ENCODE data around the gene WAC. TPM values are rescaled to one million over a fixed set of nuclear protein-coding genes. Genes with fewer than 3 reads are reported as not detected.

WAC gene
- total and polyA plus RNA-seq, 9 of the 15 experiments (the other 6 are each of a cell fraction or from before 2014, with no cell fraction given): 24.8 to 123 (median 78.2) TPM

DNA sequence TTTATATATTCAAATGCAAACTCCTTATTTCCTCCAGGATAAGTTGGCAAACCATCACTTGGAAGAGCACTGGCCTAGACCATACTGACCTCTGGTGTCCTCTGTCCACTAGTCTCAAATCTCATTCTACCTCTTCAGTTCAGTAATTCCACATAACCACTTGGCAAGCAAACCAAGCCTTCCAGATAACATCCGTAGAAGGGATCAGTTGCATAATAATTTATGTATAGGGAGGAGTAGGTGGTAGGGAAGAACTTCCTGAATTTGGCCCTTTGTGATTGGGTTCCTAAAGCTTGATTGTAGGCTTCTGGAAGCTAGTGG lies 55.0 kb downstream of the WAC start:
- intact Hi-C loops (cut with micrococcal nuclease): loop anchor here (2.0 kb wide), 1 partner anchor 155 kb away; no protein-coding TSS in a partner anchor
- ChIA-PET POLR2A (no interaction called here), CTCF (ENCODE audit: low intra/inter-chr PET ratio) (interaction anchor here (0.7 to 1.0 kb wide), 2 partner anchors 156 kb away, joined by 3 read pairs; no protein-coding TSS in a partner anchor)

More for the DNA sequence above, 55.0 kb downstream of the WAC start:
- Histone ChIP-seq H3K4me2 (ENCODE audit: insufficient read depth, low read length) (no peak overlapping the region), H3K36me3 (ENCODE audit: control insufficient read depth, insufficient read depth, low read length) (peaks cover 94% of the 10 kb centered on the region), H3K9me1 (ENCODE audit: control insufficient read depth, insufficient read depth, low read length) (no peaks in the 10 kb centered on the region), H3K27ac (ENCODE audit: extremely low read depth, low read depth, low read length) (no peak overlapping the region), H2AFZ (ENCODE audit: low read depth, low read length) (no peak overlapping the region), H3K79me2 (ENCODE audit: control insufficient read depth, insufficient read depth, low read length) (peaks cover 96% of the 10 kb centered on the region), H3K9ac (ENCODE audit: insufficient read depth in 1 of 2, low read depth in 2 of 2, low read length in 2 of 2) (no peak overlapping the region), H3K4me3 (no peak overlapping the region), H4K20me1 (replicated peaks; ENCODE audit: control insufficient read depth, insufficient read depth, low read length) (0 out of 2 replicates have a peak, but pooled peaks cover 5% of the 10 kb centered on the region), H3K27me3 (ENCODE audit: control insufficient read depth in 2 of 2, insufficient read depth in 2 of 2, low read length in 2 of 2) (no peaks in the 10 kb centered on the region), H3K9me3 (replicated peaks; ENCODE audit: control insufficient read depth, insufficient read depth, low read depth, low read length) (no peaks in the 10 kb centered on the region), H3K4me1 (replicated peaks in 1 of 2; ENCODE audit: control insufficient read depth in 2 of 2, insufficient read depth in 2 of 2, low read length in 2 of 2) (no peaks in the 10 kb centered on the region; a peak in 2 of 5 replicates)
- no peak for TF ChIP-seq CEBPG (CRISPR knock-in tag; IDR thresholded peaks at IDR 0.05)
- peak; percentile 44 to 53; a peak in 2 of 4 replicates for TF ChIP-seq CEBPG (tag; conservative IDR thresholded peaks at IDR 0.05 in 1 of 2, IDR thresholded peaks at IDR 0.05 in 1 of 2)
- no peak for TF ChIP-seq FOSL1 (tag; conservative IDR thresholded peaks at IDR 0.05)
- 0 out of 2 replicates have a peak, but pooled peaks have one; percentile 35 for TF ChIP-seq HMBOX1 (IDR thresholded peaks at IDR 0.05)
- TF ChIP-seq PBX2 (CRISPR knock-in tag; IDR thresholded peaks at IDR 0.05; ENCODE audit: low read depth): no peak
- TF ChIP-seq PBX2 (tag; conservative IDR thresholded peaks at IDR 0.05; ENCODE audit: low read depth): peak; percentile 60
- TF ChIP-seq CEBPB (tag; IDR thresholded peaks at IDR 0.05): peak; percentile 78
- TF ChIP-seq BRD9 (IDR thresholded peaks at IDR 0.05; ENCODE audit: low read depth, partially characterized antibody): no peak
- no peak for TF ChIP-seq PML (IDR thresholded peaks at IDR 0.05; ENCODE audit: low read length)
- peak; percentile 29 to 33; a peak in 2 of 4 replicates for TF ChIP-seq RAD21 (CRISPR knock-in tag; conservative IDR thresholded peaks at IDR 0.05 in 1 of 2, IDR thresholded peaks at IDR 0.05 in 1 of 2)
- no peak for TF ChIP-seq ZNF644 (tag; IDR thresholded peaks at IDR 0.05; ENCODE audit: low read depth)
- TF ChIP-seq MEIS2 (IDR thresholded peaks at IDR 0.05; ENCODE audit: partially characterized antibody): peak; percentile 50
- TF ChIP-seq FOXJ3 (CRISPR knock-in tag; IDR thresholded peaks at IDR 0.05): no peak
- TF ChIP-seq RCOR1 (IDR thresholded peaks at IDR 0.05; ENCODE audit: borderline replicate concordance in 1 of 2, low read depth in 2 of 2, low read length in 2 of 2): no peak
- TF ChIP-seq CTCF (IDR thresholded peaks at IDR 0.05 in 2 of 3, conservative IDR thresholded peaks at IDR 0.05 in 1 of 3; ENCODE audit: insufficient read depth in 2 of 3, low read depth in 1 of 3, low read length in 3 of 3): peak in 1 of 3 experiments; percentile 24; a peak in 2 of 6 replicates
- peak in 1 of 4 experiments; percentile 17 for DNase-seq (ENCODE audit: extremely low read depth in 1 of 4, low spot score in 3 of 4)
- ATAC-seq: peak; percentile 53; the same call in 2 of the 3 replicates
- no TSS peak for BruUV-seq (replicated peaks)
- FAIRE-seq: no peak
- WGBS (ENCODE audit: insufficient coverage, low coverage, missing lambda C conversion rate): 0% methylated on average over 1 of the region's 1 CpG
- in situ Hi-C loops (cut with MboI): no loop called here

All from K562 (cell line).